ENCODE results near the gene TAMALIN. TPM values are rescaled to one million over a fixed set of nuclear protein-coding genes. Genes with fewer than 3 reads are reported as not detected.
A peak's percentile ranks its signal among the peaks of the same experiment; 100 is the strongest.

The TAMALIN gene
- total RNA-seq, 1 donor from 2014 or later: 1.6 TPM

DNA sequence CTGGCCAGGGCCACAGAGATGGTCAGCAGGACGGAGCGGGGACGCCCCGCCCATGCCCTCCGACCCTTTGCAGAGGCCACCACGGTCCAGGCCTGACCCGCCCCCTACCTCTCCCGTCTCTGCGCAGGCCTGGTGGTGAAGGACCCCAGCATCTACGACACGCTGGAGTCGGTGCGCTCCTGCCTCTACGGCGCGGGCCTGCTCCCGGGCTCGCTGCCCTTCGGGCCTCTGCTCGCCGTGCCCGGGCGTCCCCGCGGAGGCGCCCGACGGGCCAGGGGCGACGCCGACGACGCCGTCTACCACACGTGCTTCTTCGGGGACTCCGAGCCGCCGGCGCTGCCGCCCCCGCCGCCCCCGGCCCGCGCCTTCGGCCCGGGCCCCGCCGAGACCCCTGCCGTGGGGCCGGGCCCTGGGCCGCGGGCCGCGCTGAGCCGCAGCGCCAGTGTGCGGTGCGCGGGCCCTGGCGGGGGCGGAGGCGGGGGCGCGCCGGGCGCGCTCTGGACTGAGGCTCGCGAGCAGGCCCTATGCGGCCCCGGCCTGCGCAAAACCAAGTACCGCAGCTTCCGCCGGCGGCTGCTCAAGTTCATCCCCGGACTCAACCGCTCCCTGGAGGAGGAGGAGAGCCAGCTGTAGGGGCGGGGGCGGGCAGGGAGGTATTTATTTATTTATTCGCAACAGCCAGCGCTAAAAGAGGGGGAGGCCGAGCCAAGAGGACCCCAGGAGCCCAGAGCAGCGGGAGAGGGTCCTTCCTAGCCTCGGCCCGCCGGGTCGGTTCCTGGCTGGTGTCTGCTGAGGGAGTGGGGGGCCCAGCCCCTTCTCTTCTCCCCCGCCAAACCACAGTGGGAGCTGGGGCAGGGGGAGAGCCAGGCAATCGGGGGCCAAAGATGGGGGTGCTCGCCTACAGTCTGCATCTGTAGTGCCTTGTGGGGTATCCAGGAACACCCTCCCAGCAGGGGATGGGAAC is 8.1 kb downstream of the TAMALIN start:
- DNase-seq: no peak

DNA sequence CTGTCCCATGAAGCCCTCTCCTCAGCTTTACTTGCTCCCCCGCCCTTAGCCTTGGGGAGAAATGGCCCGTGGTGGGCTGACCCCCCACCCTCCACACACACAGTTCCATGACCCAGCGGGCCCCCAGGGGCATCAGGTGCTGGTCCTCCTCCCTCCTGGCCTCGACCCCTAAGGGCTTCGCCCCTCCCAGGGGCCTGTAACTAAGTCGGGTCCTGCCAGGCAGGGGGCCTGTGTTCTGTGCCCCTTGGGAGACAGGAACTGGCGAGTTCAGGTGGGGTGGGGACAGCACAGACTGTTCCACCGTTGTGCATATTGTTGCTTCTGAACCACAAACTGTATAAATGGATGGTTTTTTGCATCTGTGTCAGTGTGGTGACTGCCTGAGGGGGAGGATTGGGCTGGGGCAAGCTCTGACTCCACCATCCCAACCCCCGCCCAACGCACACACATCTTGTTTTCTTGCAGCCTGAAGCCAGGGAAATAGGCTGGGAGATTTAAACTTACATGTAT is 8.8 kb downstream of the TAMALIN start:
- peak; percentile 49 for DNase-seq

DNA sequence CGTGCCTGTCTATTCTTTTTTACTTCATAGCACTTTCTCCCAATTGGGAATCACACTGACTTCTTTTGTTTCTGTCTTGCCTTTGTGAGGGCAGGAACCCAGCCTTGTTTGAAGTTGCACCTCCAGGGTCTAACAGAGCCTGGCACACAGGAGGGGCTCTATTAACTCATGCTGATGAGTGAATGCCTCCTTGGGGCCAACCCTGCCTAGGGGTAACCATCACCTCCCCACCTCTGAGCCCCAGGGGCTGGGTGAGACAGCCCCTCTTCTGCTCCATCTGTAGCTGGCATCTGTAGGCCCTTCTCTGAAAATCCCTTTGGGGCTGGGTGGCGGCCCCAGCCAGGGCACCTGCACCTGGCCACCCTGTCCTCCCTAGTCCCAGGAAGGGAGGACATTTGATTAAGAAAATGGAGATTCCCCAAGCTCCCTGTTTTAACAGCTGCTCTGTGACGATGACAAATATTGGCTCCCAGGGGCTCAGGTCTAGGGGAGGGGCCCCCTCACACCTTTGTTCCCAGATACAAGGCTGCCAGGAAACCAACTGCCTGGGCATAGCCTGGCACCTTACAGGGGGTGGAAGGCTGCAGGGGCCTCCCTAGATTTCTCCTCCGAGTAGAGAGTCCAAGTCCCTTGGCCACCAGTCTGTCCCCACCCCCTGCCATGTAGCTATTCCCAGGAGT is 11.8 kb downstream of the TAMALIN start:
- DNase-seq: no peak

DNA sequence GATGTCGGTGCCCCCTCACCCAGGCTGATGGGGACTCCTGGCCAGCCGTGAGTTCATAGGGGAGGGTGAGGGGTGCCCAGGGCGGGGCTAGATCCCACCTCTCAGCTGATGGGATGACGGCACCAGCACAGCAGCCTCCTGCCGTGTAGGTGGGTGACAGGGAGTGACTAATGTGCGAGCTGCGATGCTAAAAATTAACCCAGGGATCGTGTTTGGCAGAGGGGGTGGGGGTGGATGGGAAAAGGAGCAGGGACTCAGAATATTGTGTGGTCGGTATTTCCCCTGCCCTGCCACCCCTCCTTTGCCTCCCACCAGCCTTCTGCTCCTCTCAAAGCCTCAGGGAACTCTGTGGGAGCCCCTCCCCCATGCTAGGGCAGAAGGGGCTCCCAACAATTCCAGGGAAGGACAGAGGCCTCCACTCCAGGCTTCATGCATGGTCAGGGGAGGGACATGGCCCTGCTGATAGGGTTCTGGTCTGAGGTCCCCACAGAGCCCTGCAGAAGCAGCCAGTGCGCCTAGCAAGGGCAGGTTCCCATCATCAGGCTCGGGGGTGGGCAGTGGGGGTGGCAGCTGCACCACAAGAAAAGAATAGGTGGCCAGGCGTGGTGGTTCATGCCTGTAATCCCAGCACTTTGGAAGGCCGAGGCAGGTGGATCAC is 12.5 kb downstream of the TAMALIN start:
- peak; percentile 49 for DNase-seq

DNA sequence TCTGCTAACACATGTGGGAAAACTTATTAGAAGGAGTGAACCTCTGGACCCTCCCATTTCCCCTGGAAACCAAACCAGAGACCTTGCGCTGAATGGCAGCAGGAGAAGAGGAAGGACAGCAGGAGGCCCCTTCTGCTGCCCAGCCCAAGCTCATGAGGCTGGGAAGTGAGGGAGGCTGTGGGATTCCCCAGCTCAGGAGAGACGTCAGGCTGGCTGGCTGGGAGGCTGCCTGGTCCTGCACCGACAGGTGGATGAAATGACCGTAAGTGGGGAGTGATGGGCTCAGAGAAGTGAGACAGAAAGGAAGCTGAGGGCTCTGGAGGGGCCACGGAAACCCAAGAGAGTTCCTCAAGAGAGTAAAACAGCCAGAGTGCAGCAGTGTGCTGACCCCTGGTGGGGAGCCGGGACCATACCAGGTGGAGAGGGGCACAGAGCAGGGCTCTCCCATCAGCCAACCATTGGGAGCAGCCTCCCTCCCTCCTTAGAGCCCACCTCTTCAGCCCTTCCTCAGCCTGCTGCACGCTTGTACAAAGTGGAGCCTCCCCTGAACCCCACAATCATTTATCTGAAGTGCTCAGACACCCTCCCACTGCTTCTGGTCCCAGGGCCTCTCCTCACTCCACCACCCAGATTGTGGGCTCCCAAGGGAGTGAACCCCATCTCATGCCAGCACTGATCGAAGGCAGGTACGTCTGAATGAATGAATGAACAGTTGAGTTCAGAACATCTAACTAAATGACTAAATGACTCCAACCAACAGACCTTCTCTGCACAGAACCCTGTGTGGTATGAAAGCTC is 14.0 kb downstream of the TAMALIN start:
- DNase-seq: no peak

DNA sequence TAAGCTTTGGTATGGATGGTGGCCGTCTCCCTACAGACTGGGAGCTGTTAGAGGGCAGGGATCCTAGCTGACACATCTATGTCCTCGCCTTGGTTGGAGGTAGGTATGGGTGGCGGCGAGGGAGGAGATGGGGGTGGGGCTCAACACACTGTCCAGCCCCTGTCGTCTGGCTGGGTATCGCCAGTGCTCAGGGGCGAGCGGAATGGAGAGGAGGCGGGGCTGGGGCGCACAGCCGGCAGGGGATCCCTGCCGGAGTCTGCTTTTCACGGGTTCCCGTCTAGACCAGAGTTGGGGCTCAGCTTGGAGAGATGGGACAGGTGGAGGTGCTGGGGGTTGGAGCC is 16.1 kb downstream of the TAMALIN start:
- DNase-seq: no peak

DNA sequence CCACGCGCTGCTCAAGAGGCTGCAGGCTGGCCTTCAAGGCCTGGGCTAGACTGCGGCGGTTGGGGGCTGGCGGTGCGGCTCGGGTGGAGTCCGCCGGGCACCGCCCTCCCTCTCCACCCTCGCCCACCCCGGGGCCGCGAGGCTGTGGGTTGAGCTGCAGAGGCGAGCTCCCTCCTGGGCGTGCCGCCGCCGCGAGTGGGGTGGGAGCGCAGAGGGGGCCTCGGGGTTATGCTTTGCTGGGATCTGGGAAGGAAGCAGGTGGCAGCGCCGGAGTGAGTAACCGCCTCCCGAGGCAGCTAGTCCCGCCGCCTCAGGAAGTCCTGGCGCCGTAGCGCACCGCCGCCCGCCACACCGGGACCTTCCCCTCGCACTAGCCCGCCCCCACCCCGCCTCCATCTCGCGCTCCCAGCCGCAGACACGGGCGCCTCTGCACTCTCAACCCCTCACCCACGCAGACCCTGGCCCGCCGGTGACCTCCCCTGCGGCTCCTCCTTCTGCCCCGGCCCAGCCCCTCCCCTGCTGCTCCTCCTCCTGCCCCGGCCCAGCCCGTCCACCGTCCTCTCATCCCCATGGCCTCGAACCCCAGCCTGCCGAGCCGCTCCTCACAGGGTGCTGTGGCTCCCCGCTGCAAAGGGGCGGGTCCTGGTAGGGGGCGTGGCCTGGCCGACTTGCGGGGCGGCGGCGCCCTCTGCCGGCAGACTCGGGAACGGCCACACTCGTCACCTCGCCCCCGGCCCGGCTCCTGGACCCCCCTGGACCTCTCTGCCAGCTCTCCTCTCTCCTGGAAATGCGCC is 16.6 kb downstream of the TAMALIN start:
- peak; percentile 71 for DNase-seq

DNA sequence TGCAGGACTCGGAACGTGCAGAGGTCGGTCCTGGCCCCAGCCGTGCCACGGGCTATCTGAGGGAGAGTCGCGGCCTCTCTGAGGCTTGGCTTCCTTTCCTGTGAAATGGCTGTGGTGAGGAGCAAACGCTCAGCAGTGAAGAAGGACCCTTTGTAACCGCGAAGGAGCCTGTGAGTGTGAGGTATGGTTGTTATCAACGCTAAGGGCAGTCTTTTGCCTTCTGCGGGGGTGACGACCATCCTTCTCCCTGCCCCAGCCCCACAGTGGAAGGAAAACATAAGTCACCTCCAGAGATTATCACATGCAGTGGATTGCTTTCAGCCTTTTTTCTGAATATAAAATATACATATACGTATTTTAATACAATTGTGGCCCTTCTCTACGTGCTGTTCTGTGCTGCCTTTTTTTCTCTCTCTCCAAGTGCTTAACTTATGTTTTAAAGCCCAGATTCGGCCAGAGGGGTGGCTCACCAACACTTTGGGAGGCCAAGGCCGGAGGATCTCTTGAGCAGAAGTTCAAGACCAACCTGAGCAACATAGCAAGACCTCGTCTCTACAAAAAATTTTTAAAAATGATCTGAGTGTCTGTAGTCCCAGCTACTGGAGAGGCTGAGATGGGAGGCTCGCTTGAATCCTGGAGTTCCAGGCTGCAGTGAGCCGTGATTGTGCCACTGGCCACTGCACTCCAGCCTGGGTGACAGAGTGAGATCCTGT is 17.4 kb downstream of the TAMALIN start:
- DNase-seq: no peak

DNA sequence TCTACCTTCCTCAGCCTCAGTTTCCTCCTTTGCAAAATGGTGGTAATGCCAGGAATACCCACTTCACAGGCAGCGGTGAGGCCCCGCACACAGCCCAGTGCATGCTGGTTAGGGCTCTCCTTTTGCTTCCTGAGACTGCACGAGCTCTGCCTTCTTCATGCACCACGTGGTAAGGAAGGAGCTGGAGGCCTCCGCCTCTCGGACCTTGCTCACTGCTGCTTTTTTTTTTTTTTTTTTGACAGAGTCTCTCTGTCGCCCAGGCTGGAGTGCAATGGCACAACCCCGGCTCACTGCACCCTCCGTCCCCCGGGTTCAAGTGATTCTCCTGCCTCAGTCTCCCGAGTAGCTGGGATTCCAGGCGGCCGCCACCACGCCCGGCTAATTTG is 18.1 kb downstream of the TAMALIN start:
- no peak for DNase-seq

DNA sequence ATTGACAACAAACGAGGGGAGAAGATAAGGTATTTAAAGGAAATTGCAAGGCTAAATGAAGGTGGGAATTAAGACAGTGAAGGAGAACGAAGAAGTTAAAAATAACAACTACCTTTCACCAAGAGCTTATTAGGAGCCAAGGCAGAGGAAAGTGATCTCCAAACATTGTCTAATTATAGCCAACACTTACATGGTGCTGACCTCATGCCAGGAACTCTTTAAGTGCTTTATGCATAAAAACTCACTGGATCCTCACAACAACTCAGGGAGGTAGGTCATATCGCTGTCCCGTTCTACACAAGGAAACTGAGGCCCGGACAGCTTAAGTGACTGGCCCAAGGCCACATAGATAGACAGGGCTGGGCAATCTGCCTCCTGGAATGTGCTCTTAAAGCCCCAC is 19.5 kb downstream of the TAMALIN start:
- no peak for DNase-seq

DNA sequence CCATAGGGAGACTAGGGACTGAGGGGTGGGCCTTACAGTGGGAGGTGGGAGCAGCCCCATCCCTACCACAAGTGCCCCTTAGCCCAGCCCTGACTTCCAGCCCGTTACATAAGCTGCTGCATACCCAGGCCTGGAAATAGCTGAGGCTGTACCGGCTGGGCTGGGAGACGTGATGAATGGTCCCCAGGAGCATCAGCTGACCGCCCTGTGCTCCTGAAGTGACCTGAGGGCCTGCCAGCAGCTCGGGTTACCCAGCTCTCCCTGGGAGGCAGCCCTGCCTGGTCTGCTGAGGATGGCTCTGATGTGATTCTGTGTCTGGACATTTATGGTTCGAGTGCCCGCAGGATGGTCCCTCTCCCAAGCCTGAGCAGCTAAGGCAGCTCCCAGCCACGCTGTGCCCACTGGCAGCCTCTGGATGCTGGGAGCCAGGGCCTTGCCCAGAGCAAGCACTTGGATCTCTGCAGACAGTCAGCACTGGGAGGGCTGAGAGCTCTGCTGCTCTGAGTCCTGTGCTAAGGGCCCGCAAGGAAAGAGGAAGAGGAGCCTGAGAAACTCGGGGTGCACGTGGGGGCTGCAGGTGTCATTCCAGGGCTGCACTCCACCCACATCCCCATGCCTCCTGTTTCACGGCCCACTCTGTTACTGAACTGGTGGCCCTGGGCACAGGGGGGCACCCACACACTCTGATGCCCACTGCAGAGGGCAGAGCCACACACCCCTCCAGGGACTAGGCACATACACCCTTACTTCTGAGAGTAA is 20.5 kb downstream of the TAMALIN start:
- DNase-seq: no peak

DNA sequence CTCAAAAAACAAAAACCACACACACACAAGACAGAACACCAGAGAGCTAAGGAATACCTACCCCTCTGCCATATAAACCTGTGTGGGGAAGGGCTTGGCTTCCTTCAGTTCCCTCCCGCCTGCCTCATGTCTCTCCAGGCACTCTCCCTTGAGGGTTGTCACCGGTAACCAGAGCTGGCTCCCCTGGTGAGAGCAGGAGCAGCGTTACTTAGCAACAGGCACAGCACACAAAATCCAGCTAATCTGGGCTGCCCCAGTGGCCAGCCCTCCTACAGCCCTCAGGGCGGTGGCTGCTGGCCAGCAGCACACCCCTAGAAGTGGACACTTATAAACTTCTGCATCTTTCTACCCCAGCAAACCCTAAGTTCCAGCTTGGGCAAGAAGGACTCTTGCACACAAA is 22.9 kb downstream of the TAMALIN start:
- DNase-seq: no peak

DNA sequence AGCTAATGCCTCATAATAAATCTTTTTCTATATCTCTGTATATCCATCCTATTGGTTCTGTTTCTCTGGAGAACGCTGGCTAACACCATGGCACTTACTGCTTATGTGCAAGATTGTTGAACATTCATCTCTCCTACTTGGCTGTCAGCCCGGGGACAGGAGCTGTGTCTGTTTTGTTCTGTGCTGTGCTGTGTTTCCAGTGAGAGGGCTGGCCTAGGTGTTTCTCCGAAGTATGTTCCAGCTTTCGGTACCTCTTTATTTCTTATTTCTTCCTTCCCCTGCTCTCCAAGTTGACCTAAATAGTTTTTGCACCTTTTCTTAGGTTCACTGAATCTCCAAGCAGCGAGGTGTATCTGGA is 25.7 kb downstream of the TAMALIN start:
- DNase-seq: peak; percentile 44

DNA sequence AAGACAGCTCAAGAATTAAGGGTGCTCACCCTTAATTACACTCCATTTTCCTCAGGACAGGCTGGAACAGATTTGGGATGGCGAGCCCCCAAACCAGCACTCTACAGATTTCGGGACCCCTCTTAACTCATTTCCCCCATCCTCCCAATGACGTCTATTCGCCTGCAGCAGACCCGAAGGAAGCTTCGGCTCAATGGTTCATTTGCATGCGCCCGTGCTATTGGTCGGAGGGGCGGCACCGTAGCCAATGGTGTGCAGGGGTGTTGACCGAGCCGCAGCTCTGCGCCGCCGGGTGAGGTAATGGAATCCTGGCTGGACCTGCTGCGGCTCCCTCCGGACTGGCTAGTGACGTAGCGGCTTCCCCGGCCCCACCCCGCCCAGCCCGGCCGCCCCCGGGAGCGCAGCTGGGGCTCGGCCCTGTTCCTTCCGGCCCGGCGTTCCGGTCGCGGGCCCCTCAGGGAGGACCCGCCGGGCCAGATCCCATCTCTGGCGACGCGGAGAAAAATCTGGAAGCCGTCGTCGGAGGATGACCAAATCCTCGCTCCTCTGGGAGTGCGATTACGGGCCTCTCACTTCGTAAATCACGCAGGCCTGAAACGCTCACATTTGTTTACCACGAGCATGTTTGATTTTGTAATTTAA is 26.2 kb downstream of the TAMALIN start:
- peak; percentile 95 for DNase-seq

DNA sequence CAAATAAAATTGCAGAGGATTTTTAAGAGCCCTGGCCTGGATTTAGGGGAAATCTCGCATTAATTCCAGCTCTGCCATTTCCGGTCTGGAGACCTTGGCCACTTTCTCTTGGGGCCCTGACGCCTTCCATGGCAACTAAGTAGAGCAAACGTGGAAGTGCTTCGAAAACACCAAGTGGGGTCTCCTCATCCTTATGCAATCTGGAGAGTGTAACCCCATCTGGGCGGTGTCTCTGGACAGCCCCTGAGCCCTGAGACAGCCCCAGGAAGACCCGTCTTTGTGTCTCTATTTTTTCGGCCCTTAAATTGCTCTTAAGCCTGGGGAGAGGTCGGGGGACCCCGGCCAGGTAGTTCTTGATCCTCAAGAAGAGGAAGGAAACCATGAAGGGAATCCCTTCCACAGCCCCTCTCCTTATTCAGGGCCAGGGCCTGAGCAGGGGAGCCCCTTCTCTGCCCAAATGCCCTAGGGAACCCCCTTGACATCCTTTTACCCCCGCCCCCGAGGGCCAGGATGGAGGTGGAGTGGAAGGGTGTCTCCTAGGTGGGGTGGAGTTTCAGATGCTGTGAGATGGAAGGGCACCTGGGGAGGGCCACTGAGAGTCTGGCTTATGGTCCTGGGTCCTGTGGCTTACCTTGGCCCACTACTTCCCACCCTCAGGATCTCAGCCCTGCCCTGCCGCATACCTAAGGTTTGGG is 26.8 kb downstream of the TAMALIN start:
- DNase-seq: no peak

DNA sequence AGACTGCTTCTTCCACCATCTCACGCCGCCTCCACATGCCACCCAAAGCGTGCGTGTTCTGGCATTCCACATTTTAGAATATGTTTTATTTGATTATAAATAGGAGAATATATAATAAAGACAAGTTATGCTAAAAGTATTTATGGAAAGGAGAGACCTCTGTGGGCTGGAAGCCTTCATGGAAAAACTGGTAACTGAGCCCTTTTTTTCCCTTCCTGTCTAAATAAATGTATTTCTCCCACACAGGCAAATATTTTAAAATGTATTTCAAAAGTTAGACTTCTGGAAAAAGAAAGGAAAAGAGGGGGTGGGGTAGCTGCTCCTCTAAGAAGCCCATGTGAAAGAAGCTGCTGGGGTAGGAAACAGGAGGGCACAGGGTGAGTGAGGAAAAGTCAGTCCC is 28.4 kb downstream of the TAMALIN start:
- DNase-seq: no peak

DNA sequence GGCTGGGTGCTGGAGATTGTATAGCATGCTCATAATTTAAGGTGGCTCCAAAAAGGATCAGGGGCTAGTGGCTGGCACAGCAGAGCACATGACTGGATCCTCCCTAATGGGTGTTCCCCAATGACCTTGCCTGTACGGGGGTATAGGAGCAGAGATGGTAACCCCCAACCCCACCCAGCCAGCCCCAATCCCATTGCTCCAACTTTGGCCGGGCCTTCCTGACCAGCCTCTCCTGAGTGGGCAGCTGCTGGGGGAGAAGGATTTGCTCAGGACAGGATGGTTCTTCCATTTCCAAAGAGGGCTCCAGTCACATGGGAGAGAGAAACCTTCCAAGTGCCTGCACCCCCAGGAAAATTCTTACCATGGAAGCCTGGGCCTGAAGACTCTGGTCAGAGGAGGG is 29.2 kb downstream of the TAMALIN start:
- no peak for DNase-seq

DNA sequence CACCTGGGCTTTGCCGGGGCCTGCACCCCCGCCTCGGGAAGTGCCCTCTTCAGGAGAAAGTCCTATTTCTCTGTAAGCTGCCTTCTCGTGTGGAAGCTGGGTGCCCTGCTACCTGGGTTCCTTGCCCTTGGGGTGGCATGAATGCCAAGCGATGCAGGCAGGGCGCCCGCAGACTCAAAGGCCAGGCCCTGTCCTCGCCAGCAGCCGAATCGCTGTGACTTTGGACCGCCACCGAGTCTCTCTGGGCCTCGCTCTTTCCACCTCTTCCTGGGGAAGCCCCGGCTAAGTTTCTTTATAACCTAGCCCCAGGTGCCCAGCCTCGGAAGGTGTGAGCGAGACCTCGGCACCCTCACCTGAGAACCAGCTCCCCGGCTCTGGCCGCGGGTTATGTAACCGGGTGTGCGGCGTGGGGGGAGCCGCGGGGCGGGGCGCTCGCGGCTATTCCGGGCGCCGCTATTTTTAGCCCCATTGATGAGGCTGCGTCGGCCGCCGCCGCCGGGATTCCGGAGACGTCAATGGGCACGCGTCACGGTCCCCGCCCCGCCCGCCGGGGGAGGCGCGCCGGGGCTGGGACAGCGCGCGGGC is 29.9 kb downstream of the TAMALIN start:
- DNase-seq: peak; percentile 49

Data from occipital lobe (tissue), 2 donors.